HepG2 (cell line): ENCODE results near the gene ADGRD1. TPM values are rescaled to one million over a fixed set of nuclear protein-coding genes. Genes with fewer than 3 reads are reported as not detected.

Source experiments
- BRF2 ChIP-seq: sonication (generic); formaldehyde crosslinking; IDR thresholded peaks from 2 replicates; pipeline ENCODE4 v1.8.1; 2022; ENCODE audit warnings: mild to moderate bottlenecking, missing genetic modification reagents
- CBX5 ChIP-seq: sonication (generic); formaldehyde crosslinking; IDR thresholded peaks from 2 replicates; pipeline ENCODE4 v1.4.0; 2020; ENCODE audit warnings: missing genetic modification reagents, borderline replicate concordance
- CREM ChIP-seq, 2 experiments: sonication (generic) in 1 of 2; formaldehyde crosslinking in 1 of 2; IDR thresholded peaks; 2 replicates each; pipeline versions ENCODE4 v1.4.0 to v1.6.1; 2016 to 2020; ENCODE audit warnings: antibody characterized with exemption in 1 of 2, mild to moderate bottlenecking in 1 of 2, missing genetic modification reagents in 1 of 2
- EEA1 ChIP-seq: sonication (generic); formaldehyde crosslinking; IDR thresholded peaks from 2 replicates; pipeline ENCODE4 v1.5.1; 2020; ENCODE audit warnings: mild to moderate bottlenecking, missing genetic modification reagents, borderline replicate concordance
- NR0B2 ChIP-seq: sonication (generic); formaldehyde crosslinking; IDR thresholded peaks from 2 replicates; pipeline ENCODE4 v1.4.0; 2020; ENCODE audit warnings: mild to moderate bottlenecking, missing genetic modification reagents
- PHB2 ChIP-seq: fragments of 450-650 bp; IDR thresholded peaks from 2 replicates; pipeline ENCODE4 v1.6.1; 2018; ENCODE audit not compliant: partially characterized antibody
- RFXAP ChIP-seq: sonication (generic); formaldehyde crosslinking; IDR thresholded peaks from 2 replicates; pipeline ENCODE4 v1.4.0; 2020; ENCODE audit warnings: missing genetic modification reagents, borderline replicate concordance
- TOE1 ChIP-seq: sonication (generic); formaldehyde crosslinking; IDR thresholded peaks from 2 replicates; pipeline ENCODE4 v1.4.0; 2020; ENCODE audit warnings: mild to moderate bottlenecking, missing genetic modification reagents
- TRIM22 ChIP-seq: fragments of 450-650 bp; IDR thresholded peaks from 2 replicates; pipeline ENCODE4 v1.6.1; 2017
- ZBTB38 ChIP-seq: sonication (generic); formaldehyde crosslinking; IDR thresholded peaks from 2 replicates; pipeline ENCODE4 v1.5.1; 2020; ENCODE audit warnings: mild to moderate bottlenecking, missing genetic modification reagents
- ZNF101 ChIP-seq: sonication (generic); formaldehyde crosslinking; IDR thresholded peaks from 2 replicates; pipeline ENCODE4 v1.4.0; 2020; ENCODE audit warnings: mild to moderate bottlenecking, low read depth, missing genetic modification reagents, borderline replicate concordance
- ZNF225 ChIP-seq: sonication (generic); formaldehyde crosslinking; IDR thresholded peaks from 2 replicates; pipeline ENCODE4 v1.4.0; 2020; ENCODE audit warnings: mild to moderate bottlenecking, missing genetic modification reagents
- ZNF230 ChIP-seq: sonication (generic); formaldehyde crosslinking; IDR thresholded peaks from 2 replicates; pipeline ENCODE4 v1.4.0; 2020; ENCODE audit warnings: mild to moderate bottlenecking, missing genetic modification reagents
- ZNF292 ChIP-seq: sonication (generic); formaldehyde crosslinking; IDR thresholded peaks from 2 replicates; pipeline ENCODE4 v1.8.1; 2022; ENCODE audit warnings: mild to moderate bottlenecking, low read depth, missing genetic modification reagents, borderline replicate concordance
- ZNF350 ChIP-seq: sonication (generic); formaldehyde crosslinking; IDR thresholded peaks from 2 replicates; pipeline ENCODE4 v1.4.0; 2020; ENCODE audit warnings: mild to moderate bottlenecking, low read depth, missing genetic modification reagents, borderline replicate concordance
- ZNF567 ChIP-seq: sonication (generic); formaldehyde crosslinking; IDR thresholded peaks from 2 replicates; pipeline ENCODE4 v1.8.1; 2023; ENCODE audit warnings: mild to moderate bottlenecking, missing genetic modification reagents, borderline replicate concordance
- ZNF576 ChIP-seq: sonication (generic); formaldehyde crosslinking; IDR thresholded peaks from 2 replicates; pipeline ENCODE4 v1.4.0; 2020; ENCODE audit warnings: mild to moderate bottlenecking, missing genetic modification reagents
- ZNF747 ChIP-seq: sonication (generic); formaldehyde crosslinking; IDR thresholded peaks from 2 replicates; pipeline ENCODE4 v1.8.1; 2023; ENCODE audit warnings: missing genetic modification reagents, mild to moderate bottlenecking, borderline replicate concordance
- ZNF773 ChIP-seq: sonication (generic); formaldehyde crosslinking; IDR thresholded peaks from 2 replicates; pipeline ENCODE4 v1.4.0; 2020; ENCODE audit warnings: missing genetic modification reagents, borderline replicate concordance
- polyA plus RNA-seq, 8 experiments: library from polyadenylated mRNA; depleted of rRNA in 3 of 8; stranded (reverse) in 7 of 8; unstranded in 1 of 8; fragments of >200 nt; fragmentation: Illumina TruSeq in 4 of 8; extraction: Trizol in 4 of 8; gene quantifications; 2 replicates each; pipeline versions ENCODE4 v1.2.1 to v1.2.3, GENCODE V29; 2011 to 2016; ENCODE audit warnings: low read depth in 4 of 8, missing spikeins in 1 of 8, mixed read lengths in 1 of 8; ENCODE audit not compliant: insufficient read depth in 1 of 8
- total RNA-seq, 5 experiments: library from RNA; depleted of rRNA; stranded (reverse); fragments of >200 nt; fragmentation: Illumina TruSeq; extraction: Trizol; gene quantifications; 2 replicates each; pipeline ENCODE4 v1.2.3, GENCODE V29; 2016; ENCODE audit warnings: low read depth in 1 of 5
- TF ChIP-seq, protein P1 (sequence below): sonication (generic); formaldehyde crosslinking; IDR thresholded peaks from 2 replicates; pipeline ENCODE4 v1.4.0; 2020; ENCODE audit warnings: missing genetic modification reagents, mild to moderate bottlenecking, borderline replicate concordance

The ADGRD1 gene
- total and polyA plus RNA-seq, 2 of the 13 experiments (the other 11 are each of a cell fraction or from before 2014, with no cell fraction given): 0.46 to 12.4 TPM

GRCh38 chr12:131012279-131013069, 58.8 kb downstream of the ADGRD1 start (continued):
- TF ChIP-seq ZNF576 (CRISPR knock-in tag) (no peak), ZNF747 (CRISPR knock-in tag) (no peak; the same call in 1 of the 2 replicates), PHB2 (no peak), CREM (IDR thresholded peaks at IDR 0.05) (peak; percentile 90), CREM (CRISPR knock-in tag; IDR thresholded peaks at IDR 0.05) (no peak), EEA1 (CRISPR knock-in tag) (peak; percentile 49; the same call in 1 of the 2 replicates), ZNF567 (CRISPR knock-in tag) (peak; percentile 32; the same call in 1 of the 2 replicates), ZNF773 (CRISPR knock-in tag) (no peak), NR0B2 (CRISPR knock-in tag) (no peak), ZNF230 (CRISPR knock-in tag) (no peak), ZNF101 (CRISPR knock-in tag) (no peak), ZNF350 (CRISPR knock-in tag) (peak; percentile 73), TRIM22 (no peak), BRF2 (0 out of 2 replicates have a peak, but pooled peaks have one; percentile 41), ZBTB38 (CRISPR knock-in tag) (no peak), TOE1 (CRISPR knock-in tag) (no peak), CBX5 (CRISPR knock-in tag) (peak; percentile 56; the same call in 1 of the 2 replicates), ZNF225 (CRISPR knock-in tag) (no peak), RFXAP (CRISPR knock-in tag) (peak; percentile 90), ZNF292 (CRISPR knock-in tag) (peak; percentile 37; the same call in 1 of the 2 replicates)
- TF ChIP-seq, protein P1, sequence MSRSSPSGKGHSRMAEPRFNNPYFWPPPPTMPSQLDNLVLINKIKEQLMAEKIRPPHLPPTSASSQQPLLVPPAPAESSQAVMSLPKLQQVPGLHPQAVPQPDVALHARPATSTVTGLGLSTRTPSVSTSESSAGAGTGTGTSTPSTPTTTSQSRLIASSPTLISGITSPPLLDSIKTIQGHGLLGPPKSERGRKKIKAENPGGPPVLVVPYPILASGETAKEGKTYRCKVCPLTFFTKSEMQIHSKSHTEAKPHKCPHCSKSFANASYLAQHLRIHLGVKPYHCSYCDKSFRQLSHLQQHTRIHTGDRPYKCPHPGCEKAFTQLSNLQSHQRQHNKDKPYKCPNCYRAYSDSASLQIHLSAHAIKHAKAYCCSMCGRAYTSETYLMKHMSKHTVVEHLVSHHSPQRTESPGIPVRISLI (CRISPR knock-in tag): peak; percentile 98
